ENCODE data around the gene CD2BP2.
"Not testable (repeated sequence)": the region's sequence is repeated elsewhere in the genome, so short reads cannot be mapped to it uniquely, and the experiment has no call there.

Gene CD2BP2

DNA sequence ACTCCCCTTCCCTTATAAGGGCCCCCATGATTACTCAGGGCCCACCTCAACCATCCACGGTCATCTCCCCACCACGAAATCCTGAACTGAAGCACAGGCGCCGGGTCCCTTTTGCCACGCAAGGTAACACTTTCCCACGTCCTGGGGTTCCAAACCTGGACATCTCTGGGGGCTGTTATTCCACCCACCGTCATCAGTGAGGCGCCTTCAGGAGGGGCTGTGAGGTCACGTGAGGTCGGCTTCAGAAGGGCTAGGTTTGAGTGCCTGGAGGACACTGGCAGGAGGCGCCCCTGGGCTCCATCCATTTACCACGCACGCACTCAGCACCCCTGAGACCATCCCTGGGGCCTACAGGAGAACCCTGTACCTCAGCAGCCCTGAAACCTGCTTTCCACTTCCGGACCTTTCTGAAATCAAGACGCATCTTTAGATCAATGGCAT is 4.1 kb downstream of the CD2BP2 start:
- Mint-ChIP-seq H3K36me3 (ENCODE audit: low read depth) (peaks cover 39% of the 10 kb centered on the region), H3K27ac (no peak overlapping the region), H3K4me1 (peaks cover 23% of the 10 kb centered on the region), H3K27me3 (ENCODE audit: low read depth) (no peaks in the 10 kb centered on the region), H3K9me3 (no peaks in the 10 kb centered on the region), H3K4me3 (peak overlapping the region in 1 of 3 experiments; percentile 44)
- TF ChIP-seq, protein P1, sequence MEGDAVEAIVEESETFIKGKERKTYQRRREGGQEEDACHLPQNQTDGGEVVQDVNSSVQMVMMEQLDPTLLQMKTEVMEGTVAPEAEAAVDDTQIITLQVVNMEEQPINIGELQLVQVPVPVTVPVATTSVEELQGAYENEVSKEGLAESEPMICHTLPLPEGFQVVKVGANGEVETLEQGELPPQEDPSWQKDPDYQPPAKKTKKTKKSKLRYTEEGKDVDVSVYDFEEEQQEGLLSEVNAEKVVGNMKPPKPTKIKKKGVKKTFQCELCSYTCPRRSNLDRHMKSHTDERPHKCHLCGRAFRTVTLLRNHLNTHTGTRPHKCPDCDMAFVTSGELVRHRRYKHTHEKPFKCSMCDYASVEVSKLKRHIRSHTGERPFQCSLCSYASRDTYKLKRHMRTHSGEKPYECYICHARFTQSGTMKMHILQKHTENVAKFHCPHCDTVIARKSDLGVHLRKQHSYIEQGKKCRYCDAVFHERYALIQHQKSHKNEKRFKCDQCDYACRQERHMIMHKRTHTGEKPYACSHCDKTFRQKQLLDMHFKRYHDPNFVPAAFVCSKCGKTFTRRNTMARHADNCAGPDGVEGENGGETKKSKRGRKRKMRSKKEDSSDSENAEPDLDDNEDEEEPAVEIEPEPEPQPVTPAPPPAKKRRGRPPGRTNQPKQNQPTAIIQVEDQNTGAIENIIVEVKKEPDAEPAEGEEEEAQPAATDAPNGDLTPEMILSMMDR (IDR thresholded peaks at IDR 0.05; ENCODE audit: unreplicated experiment in 3 of 3) = no peak

- H3K9me3 Mint-ChIP-seq = no peaks in the 10 kb centered on the region
Measured at GRCh38 chr16:30350134-30350871, 4.8 kb downstream of the CD2BP2 start.

DNA sequence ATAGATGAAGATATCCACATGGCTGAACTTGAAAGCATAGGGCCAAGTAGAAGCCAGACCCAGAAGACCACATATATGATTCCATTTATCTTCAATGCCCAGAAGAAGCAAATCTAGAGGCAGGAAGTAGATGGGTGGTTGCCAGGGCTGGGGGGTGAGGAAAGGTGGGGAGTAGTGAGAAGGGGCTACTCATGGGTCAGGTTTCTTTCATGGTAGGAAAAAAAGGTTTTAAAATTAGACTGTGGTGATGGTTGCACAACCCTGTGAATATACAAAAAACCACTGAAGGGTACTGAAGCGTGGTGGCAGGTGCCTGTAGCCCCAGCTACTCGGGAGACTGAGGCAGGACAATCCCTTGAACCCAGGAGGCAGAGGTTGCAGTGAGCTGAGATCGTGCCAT is 5.4 kb downstream of the CD2BP2 start:
- Mint-ChIP-seq H3K36me3 (ENCODE audit: low read depth) (peaks cover 35% of the 10 kb centered on the region), H3K9me3 (no peaks in the 10 kb centered on the region), H3K4me1 (peaks cover 15% of the 10 kb centered on the region), H3K27ac (peak overlapping the region in 2 of 3 experiments; percentile 48 to 75), H3K27me3 (ENCODE audit: low read depth) (no peaks in the 10 kb centered on the region), H3K4me3 (peak overlapping the region; percentile 21 to 53 (median 29))
- TF ChIP-seq, protein P1 (IDR thresholded peaks at IDR 0.05; ENCODE audit: unreplicated experiment in 3 of 3) = no peak

More at GRCh38 chr16:30350134-30350871, 4.8 kb downstream of the CD2BP2 start:
- TF ChIP-seq, protein P1 (IDR thresholded peaks at IDR 0.05; ENCODE audit: unreplicated experiment in 3 of 3) = no peak
- peak overlapping the region in 1 of 3 experiments; percentile 75 for H3K27ac Mint-ChIP-seq
- peak overlapping the region; percentile 57 to 62 (median 62) for H3K4me3 Mint-ChIP-seq
- peaks cover 18% of the 10 kb centered on the region for H3K4me1 Mint-ChIP-seq
- H3K36me3 Mint-ChIP-seq (ENCODE audit: low read depth) = peaks cover 38% of the 10 kb centered on the region
- H3K27me3 Mint-ChIP-seq (ENCODE audit: low read depth) = no peaks in the 10 kb centered on the region

DNA sequence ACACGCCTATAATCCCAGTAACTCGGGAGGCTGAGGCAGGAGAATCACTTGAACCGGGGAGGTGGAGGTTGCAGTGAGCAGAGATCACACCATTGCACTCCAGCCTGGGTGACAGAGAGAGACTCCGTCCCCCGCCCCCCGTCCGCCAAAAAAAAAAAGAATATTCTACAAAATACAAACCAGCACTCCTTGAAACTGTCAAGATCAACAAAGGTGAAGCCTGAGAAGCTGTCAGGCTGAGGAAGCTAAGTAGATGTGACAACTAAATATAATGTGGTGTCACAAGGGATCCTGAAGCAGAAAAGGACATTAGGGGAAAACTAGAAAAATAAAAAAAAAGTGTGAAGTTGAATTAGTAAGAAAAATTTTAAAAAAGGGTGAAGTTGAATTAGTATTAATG is 6.2 kb downstream of the CD2BP2 start:
- H3K27me3 Mint-ChIP-seq (ENCODE audit: low read depth) = no peaks in the 10 kb centered on the region
- H3K4me1 Mint-ChIP-seq = peaks cover 9% of the 10 kb centered on the region
- H3K27ac Mint-ChIP-seq = peak overlapping the region in 1 of 3 experiments; percentile 39
- H3K4me3 Mint-ChIP-seq = no peak overlapping the region
- H3K36me3 Mint-ChIP-seq (ENCODE audit: low read depth) = peaks cover 29% of the 10 kb centered on the region
- TF ChIP-seq, protein P1 (IDR thresholded peaks at IDR 0.05; ENCODE audit: unreplicated experiment in 3 of 3) = no peak
- H3K9me3 Mint-ChIP-seq = no peaks in the 10 kb centered on the region

GRCh38 chr16:30348113-30348512 is 7.0 kb downstream of the CD2BP2 start:
- H3K9me3 Mint-ChIP-seq = no peaks in the 10 kb centered on the region
- H3K36me3 Mint-ChIP-seq (ENCODE audit: low read depth) = peaks cover 29% of the 10 kb centered on the region
- H3K27ac Mint-ChIP-seq = no peak overlapping the region
- H3K4me1 Mint-ChIP-seq = peaks cover 9% of the 10 kb centered on the region
- H3K4me3 Mint-ChIP-seq = no peak overlapping the region
- H3K27me3 Mint-ChIP-seq (ENCODE audit: low read depth) = no peaks in the 10 kb centered on the region
- TF ChIP-seq, protein P1 (IDR thresholded peaks at IDR 0.05; ENCODE audit: unreplicated experiment in 3 of 3) = no peak

DNA sequence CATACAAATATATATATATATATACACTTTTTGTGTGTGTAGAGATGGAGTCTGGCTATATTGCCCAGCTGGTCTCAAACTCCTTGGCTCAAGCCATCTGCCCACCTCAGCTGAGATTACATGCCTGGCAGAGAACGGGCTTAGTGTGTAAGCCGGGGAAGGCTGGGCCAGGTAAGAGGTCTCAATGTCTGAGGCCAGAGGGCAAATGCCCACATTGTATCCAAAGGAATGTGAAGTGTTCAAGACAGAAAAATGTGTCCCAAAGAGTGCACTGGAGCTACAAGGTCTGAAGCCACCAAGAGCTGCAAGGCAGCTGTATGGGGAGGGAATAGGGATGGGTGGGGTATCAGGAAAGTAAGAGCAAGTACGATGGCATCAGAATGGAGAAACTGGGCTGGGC is 8.8 kb downstream of the CD2BP2 start:
- Mint-ChIP-seq H3K27ac (no peak overlapping the region), H3K4me3 (no peak overlapping the region), H3K27me3 (ENCODE audit: low read depth) (no peaks in the 10 kb centered on the region), H3K9me3 (no peaks in the 10 kb centered on the region), H3K36me3 (ENCODE audit: low read depth) (peaks cover 16% of the 10 kb centered on the region), H3K4me1 (peaks cover 4% of the 10 kb centered on the region)
- TF ChIP-seq, protein P1 (IDR thresholded peaks at IDR 0.05; ENCODE audit: unreplicated experiment in 3 of 3) = no peak

GRCh38 chr16:30343491-30343820 is 11.7 kb downstream of the CD2BP2 start:
- H3K4me1 Mint-ChIP-seq; H3K9me3 Mint-ChIP-seq; H3K27me3 Mint-ChIP-seq (ENCODE audit: low read depth); H3K4me3 Mint-ChIP-seq; H3K36me3 Mint-ChIP-seq (ENCODE audit: low read depth); H3K27ac Mint-ChIP-seq: not testable (repeated sequence)

All from nephron (organoid).